IPS-18a (cell line): Measurements from ENCODE around the gene IFI27L1.

Experiments used
- H3K27ac ChIP-seq: one replicate; pipeline ENCODE4 v1.5.1; 2013; ENCODE audit warnings: low read length
- H3K27me3 ChIP-seq: one replicate; pipeline ENCODE4 v1.6.1; 2013; ENCODE audit warnings: mild to moderate bottlenecking, low read length; ENCODE audit not compliant: control insufficient read depth, insufficient read depth
- H3K36me3 ChIP-seq: one replicate; pipeline ENCODE4 v1.6.1; 2013; ENCODE audit warnings: low read depth, low read length; ENCODE audit not compliant: control insufficient read depth
- H3K4me1 ChIP-seq: one replicate; pipeline ENCODE4 v1.6.1; 2013; ENCODE audit warnings: low read depth, low read length; ENCODE audit not compliant: control insufficient read depth
- H3K4me3 ChIP-seq: one replicate; pipeline ENCODE4 v1.5.1; 2013; ENCODE audit warnings: low read length
- H3K9ac ChIP-seq: one replicate; pipeline ENCODE4 v1.6.1; 2013; ENCODE audit warnings: mild to moderate bottlenecking, low read length, moderate library complexity
- H3K9me3 ChIP-seq: one replicate; pipeline ENCODE4 v1.6.1; 2013; ENCODE audit warnings: low read depth, low read length; ENCODE audit not compliant: control insufficient read depth

Gene IFI27L1

DNA sequence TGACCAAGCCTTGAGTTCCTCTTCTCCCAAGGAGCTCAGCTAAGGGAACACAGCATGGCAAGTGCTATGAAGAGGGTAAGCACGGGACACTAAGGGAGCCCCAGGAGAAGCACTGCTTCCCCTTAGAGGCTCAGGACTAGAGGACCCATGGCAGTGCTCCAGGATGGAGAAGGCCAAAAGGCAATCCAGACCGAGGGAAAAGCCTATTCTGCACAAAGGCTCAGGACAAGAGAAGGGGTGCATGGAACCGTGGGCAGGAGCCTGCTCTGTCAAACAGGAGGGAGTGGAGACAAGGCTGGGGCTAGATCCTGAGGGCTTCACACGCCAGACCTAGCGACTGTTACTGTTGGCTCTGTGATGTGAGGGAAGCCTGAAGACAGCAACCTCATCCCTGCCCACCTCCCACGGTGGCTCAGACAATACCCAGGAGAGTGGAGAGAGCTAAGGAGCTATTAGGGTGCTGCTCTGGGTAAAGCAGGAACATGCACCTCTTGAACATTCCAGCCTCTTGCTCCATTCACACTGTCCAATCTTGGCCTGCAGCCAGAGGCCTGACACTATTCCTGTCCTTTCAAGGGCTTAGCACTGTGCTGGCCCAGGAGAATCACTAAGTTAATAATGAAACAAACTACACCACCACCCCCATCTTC, 30.8 kb upstream of the IFI27L1 start:
- no peaks in the 10 kb centered on the region for H3K9me3 ChIP-seq
- peaks cover 77% of the 10 kb centered on the region for H3K36me3 ChIP-seq
- no peak overlapping the region for H3K4me3 ChIP-seq
- H3K27me3 ChIP-seq, result no peaks in the 10 kb centered on the region
- H3K9ac ChIP-seq, result no peak overlapping the region
- no peak overlapping the region for H3K27ac ChIP-seq
- peaks cover 4% of the 10 kb centered on the region for H3K4me1 ChIP-seq

GRCh38 chr14:94051115-94051514, 30.0 kb upstream of the IFI27L1 start:
- Histone ChIP-seq H3K27me3 (no peaks in the 10 kb centered on the region), H3K4me1 (peaks cover 4% of the 10 kb centered on the region), H3K36me3 (peaks cover 77% of the 10 kb centered on the region), H3K9me3 (no peaks in the 10 kb centered on the region), H3K4me3 (no peak overlapping the region), H3K9ac (no peak overlapping the region), H3K27ac (no peak overlapping the region)

- peaks cover 79% of the 10 kb centered on the region for H3K36me3 ChIP-seq
- no peak overlapping the region for H3K4me3 ChIP-seq
- H3K9me3 ChIP-seq, result no peaks in the 10 kb centered on the region
- peaks cover 4% of the 10 kb centered on the region for H3K4me1 ChIP-seq
- no peak overlapping the region for H3K9ac ChIP-seq
- no peaks in the 10 kb centered on the region for H3K27me3 ChIP-seq
- H3K27ac ChIP-seq, result no peak overlapping the region
Measured at GRCh38 chr14:94051779-94052178, 29.3 kb upstream of the IFI27L1 start.

- no peak overlapping the region for H3K27ac ChIP-seq
- peaks cover 78% of the 10 kb centered on the region for H3K36me3 ChIP-seq
- no peak overlapping the region for H3K4me3 ChIP-seq
- no peak overlapping the region for H3K9ac ChIP-seq
- no peaks in the 10 kb centered on the region for H3K9me3 ChIP-seq
- H3K27me3 ChIP-seq, result no peaks in the 10 kb centered on the region
- H3K4me1 ChIP-seq, result peaks cover 4% of the 10 kb centered on the region
Measured at GRCh38 chr14:94052199-94052598, 28.9 kb upstream of the IFI27L1 start.

DNA sequence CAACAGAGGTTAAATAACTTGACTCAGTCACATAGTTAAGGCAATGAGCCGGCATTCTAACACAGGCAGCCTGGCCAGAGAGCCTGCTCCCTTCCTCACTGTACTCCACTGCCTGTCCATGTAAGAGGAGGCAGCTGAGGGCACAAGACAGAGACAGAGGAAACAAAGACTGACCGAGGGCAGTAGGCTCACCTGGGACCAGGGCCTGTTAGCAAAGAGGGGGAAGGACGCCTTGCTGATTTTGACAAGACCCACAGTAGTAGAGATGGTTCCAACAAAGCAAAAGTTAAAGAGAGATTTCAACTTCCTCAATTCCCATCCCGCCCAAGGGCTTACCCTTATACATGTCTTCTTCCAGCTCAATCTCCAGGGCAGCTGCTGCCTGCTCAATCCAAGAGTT, 28.4 kb upstream of the IFI27L1 start:
- H3K9ac ChIP-seq, result no peak overlapping the region
- no peaks in the 10 kb centered on the region for H3K27me3 ChIP-seq
- peaks cover 77% of the 10 kb centered on the region for H3K36me3 ChIP-seq
- no peak overlapping the region for H3K27ac ChIP-seq
- H3K4me1 ChIP-seq, result peaks cover 4% of the 10 kb centered on the region
- no peak overlapping the region for H3K4me3 ChIP-seq
- no peaks in the 10 kb centered on the region for H3K9me3 ChIP-seq

DNA sequence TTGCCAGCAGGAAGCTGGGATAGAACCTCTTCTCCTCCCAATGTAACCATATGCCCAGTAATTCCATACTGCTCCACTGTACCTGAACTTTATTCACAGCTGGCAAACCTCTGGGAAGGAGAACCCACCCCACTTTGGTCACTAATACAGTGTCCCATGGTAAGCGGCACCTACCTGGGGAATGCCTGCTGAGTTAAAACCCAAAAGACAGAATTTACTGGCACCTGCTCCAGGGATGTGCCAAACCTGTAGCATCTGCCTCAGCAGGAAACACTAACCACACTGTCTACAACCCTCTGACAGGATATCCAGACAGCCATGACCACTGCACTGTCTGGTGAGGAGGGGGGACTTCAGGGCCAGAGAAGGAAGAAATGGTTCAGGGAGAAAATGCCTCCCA, 26.7 kb upstream of the IFI27L1 start:
- H3K9me3 ChIP-seq, result no peaks in the 10 kb centered on the region
- H3K27ac ChIP-seq, result no peak overlapping the region
- no peak overlapping the region for H3K4me3 ChIP-seq
- no peaks in the 10 kb centered on the region for H3K27me3 ChIP-seq
- no peak overlapping the region for H3K9ac ChIP-seq
- H3K4me1 ChIP-seq, result peaks cover 4% of the 10 kb centered on the region
- peaks cover 76% of the 10 kb centered on the region for H3K36me3 ChIP-seq

GRCh38 chr14:94054936-94055335, 26.2 kb upstream of the IFI27L1 start:
- Histone ChIP-seq H3K4me1 (peaks cover 4% of the 10 kb centered on the region), H3K27ac (no peak overlapping the region), H3K27me3 (no peaks in the 10 kb centered on the region), H3K9ac (no peak overlapping the region), H3K4me3 (no peak overlapping the region), H3K9me3 (no peaks in the 10 kb centered on the region), H3K36me3 (peaks cover 76% of the 10 kb centered on the region)

DNA sequence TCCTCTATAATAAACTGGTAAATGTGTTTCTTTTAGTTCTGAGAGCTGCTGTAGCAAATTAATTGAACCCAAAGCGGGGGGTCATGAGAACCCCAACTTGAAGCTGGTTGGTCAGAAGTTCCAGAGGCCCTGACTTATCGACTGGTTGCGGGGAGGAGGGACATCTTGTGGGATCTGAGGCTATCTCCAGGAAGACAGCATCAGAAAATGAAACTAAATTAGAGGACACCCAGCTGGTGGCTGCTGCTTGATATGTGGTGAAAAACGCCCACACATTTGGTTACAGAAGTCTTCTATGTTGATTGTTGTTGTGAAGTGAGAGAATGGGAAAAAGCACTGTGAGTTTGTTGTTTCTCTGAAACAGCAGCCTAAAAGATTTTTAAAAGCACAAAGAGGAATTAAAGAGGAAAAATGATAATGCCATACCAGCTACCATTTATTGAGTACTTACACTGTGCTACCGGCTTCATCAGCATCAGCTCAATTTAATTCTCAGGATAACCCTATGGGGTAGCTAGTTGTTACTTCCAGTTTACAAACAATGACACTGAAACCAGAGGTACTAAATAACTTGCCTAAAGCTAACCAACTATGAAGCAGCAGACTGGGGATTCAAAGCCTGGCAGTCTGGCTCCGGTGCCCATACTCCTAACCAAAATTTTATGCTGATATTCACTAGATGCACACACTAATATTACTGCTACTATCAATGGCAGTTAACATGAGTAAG, 24.4 kb upstream of the IFI27L1 start:
- Histone ChIP-seq H3K27me3 (no peaks in the 10 kb centered on the region), H3K4me1 (peaks cover 4% of the 10 kb centered on the region), H3K9me3 (no peaks in the 10 kb centered on the region), H3K36me3 (peaks cover 78% of the 10 kb centered on the region), H3K4me3 (no peak overlapping the region), H3K9ac (no peak overlapping the region), H3K27ac (no peak overlapping the region)

DNA sequence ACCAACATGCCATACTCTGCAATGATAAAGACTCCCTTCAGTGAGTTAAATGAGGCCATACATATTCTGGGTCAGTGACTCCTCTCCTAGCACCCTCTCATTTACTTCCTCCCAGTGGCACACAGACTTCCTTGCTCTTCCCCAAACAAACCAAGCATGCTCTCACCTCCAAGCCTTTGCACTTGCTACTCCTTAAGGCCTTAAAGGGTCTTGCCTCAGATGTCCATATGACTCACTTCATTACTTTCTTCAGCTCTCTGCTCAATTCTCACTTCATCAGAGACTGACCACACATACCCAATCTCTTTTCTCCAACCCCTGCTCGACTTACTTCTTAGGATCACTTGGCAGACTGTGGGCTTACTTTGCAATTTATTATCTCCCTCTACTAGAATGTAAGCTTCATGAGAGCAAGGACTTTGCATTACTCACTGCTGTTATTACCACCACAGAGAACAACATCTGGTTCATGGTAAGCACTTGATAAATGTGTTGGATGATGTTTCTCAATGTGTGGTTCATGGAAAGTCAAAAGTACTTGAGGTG, 22.9 kb upstream of the IFI27L1 start:
- H3K9me3 ChIP-seq, result no peaks in the 10 kb centered on the region
- no peak overlapping the region for H3K27ac ChIP-seq
- H3K4me3 ChIP-seq, result no peak overlapping the region
- H3K4me1 ChIP-seq, result peaks cover 4% of the 10 kb centered on the region
- H3K9ac ChIP-seq, result no peak overlapping the region
- H3K36me3 ChIP-seq, result peaks cover 76% of the 10 kb centered on the region
- no peaks in the 10 kb centered on the region for H3K27me3 ChIP-seq

GRCh38 chr14:94058674-94059138, 22.4 kb upstream of the IFI27L1 start:
- Histone ChIP-seq H3K4me3 (no peak overlapping the region), H3K27ac (no peak overlapping the region), H3K9me3 (no peaks in the 10 kb centered on the region), H3K27me3 (no peaks in the 10 kb centered on the region), H3K9ac (no peak overlapping the region), H3K36me3 (peaks cover 76% of the 10 kb centered on the region), H3K4me1 (peaks cover 4% of the 10 kb centered on the region)

GRCh38 chr14:94059998-94060397, 21.1 kb upstream of the IFI27L1 start:
- no peaks in the 10 kb centered on the region for H3K27me3 ChIP-seq
- H3K36me3 ChIP-seq, result peaks cover 67% of the 10 kb centered on the region
- no peak overlapping the region for H3K27ac ChIP-seq
- no peak overlapping the region for H3K9ac ChIP-seq
- H3K9me3 ChIP-seq, result no peaks in the 10 kb centered on the region
- H3K4me3 ChIP-seq, result no peak overlapping the region
- H3K4me1 ChIP-seq, result peaks cover 4% of the 10 kb centered on the region
